ENCODE data around the gene OR5H2. TPM values are rescaled to one million over a fixed set of nuclear protein-coding genes. Genes with fewer than 3 reads are reported as not detected.

OR5H2 gene
- total RNA-seq, 4 donors from 2014 or later = not detected

DNA sequence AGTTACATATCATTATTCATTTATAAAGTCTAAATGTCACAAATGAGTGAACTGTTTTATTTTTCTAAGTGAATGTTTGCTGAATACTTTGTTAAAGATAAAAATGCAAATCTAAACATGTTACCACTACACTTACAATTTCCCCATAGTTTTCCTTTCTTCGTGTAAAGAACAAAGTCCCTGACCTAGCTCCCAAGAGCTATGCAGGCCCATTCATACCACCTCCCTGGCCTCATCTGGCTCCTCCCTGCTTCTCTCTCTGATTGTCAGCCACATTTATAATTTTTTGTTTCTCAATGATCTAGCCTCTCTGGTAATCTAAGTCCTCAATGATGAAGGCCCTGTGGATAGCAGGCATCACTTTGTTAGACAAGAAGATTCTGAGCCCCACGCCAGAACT, 40.4 kb downstream of the OR5H2 start:
- intact Hi-C loops (cut with DNase I) = no loop called here
- TF ChIP-seq, protein P1, sequence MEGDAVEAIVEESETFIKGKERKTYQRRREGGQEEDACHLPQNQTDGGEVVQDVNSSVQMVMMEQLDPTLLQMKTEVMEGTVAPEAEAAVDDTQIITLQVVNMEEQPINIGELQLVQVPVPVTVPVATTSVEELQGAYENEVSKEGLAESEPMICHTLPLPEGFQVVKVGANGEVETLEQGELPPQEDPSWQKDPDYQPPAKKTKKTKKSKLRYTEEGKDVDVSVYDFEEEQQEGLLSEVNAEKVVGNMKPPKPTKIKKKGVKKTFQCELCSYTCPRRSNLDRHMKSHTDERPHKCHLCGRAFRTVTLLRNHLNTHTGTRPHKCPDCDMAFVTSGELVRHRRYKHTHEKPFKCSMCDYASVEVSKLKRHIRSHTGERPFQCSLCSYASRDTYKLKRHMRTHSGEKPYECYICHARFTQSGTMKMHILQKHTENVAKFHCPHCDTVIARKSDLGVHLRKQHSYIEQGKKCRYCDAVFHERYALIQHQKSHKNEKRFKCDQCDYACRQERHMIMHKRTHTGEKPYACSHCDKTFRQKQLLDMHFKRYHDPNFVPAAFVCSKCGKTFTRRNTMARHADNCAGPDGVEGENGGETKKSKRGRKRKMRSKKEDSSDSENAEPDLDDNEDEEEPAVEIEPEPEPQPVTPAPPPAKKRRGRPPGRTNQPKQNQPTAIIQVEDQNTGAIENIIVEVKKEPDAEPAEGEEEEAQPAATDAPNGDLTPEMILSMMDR (IDR thresholded peaks at IDR 0.05) = no peak
- no peak for TF ChIP-seq POLR2A (IDR thresholded peaks at IDR 0.05)

DNA sequence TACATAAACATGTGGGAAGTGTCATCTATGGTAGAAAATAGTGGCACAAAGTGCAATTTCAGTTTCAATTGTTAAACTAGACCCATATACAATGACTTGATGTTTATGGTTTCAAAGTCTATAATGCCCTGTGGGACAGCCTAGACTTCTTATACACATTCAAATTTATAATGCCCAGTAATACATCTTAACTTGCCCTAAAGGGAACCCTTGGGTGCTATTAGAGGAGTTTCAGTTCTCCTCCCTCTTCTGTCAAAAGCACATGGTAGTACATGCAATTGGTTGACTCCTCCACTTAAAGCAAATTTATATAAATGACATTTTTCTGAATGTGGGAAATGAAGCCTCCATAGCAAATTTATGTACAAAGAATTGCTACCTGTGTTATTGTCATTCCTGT, 41.1 kb downstream of the OR5H2 start:
- H3K9me3 ChIP-seq = no peaks in the 10 kb centered on the region
- intact Hi-C loops (cut with DNase I) = no loop called here
- H3K4me1 ChIP-seq = no peaks in the 10 kb centered on the region
- H3K4me3 ChIP-seq = no peak overlapping the region
- no peak for DNase-seq
- H3K27ac ChIP-seq = no peak overlapping the region
- TF ChIP-seq, protein P1 (IDR thresholded peaks at IDR 0.05) = no peak
- no peak for TF ChIP-seq POLR2A (IDR thresholded peaks at IDR 0.05)
- no peaks in the 10 kb centered on the region for H3K36me3 ChIP-seq
- H3K27me3 ChIP-seq = no peaks in the 10 kb centered on the region

More for the DNA sequence above, 40.4 kb downstream of the OR5H2 start:
- Histone ChIP-seq H3K4me3 (no peak overlapping the region), H3K4me1 (no peaks in the 10 kb centered on the region), H3K36me3 (no peaks in the 10 kb centered on the region), H3K27ac (no peak overlapping the region), H3K27me3 (no peaks in the 10 kb centered on the region), H3K9me3 (no peaks in the 10 kb centered on the region)
- WGBS, 2 donors = 65 to 83% methylated on average over 2 of the region's 2 CpGs
- no peak for DNase-seq

DNA sequence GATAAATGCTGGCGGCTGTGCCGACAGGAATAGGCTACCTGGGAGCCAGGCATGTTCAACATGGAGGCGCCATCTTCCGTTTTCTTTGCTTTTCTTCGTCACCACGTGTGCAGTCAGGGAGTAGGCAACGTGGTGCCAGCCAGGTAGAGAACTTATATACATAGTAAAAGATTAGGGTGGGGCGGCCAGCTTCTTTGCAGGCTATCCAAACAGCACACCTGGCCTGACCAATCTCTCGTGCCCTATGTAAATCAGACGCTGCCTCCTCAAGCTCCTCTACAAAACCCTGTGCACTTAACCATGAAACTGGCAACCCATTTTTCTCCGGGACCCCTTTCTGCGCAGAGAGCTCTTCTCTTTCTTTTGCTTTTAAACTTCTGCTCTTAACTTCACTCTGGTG, 42.8 kb downstream of the OR5H2 start:
- Histone ChIP-seq H3K27ac (no peak overlapping the region), H3K4me3 (no peak overlapping the region), H3K27me3 (peaks cover 0 to 7% (median 0%) of the 10 kb centered on the region in 4 donors), H3K36me3 (no peaks in the 10 kb centered on the region), H3K4me1 (no peaks in the 10 kb centered on the region), H3K9me3 (no peaks in the 10 kb centered on the region)
- no peak for TF ChIP-seq POLR2A (IDR thresholded peaks at IDR 0.05)
- TF ChIP-seq, protein P1 (IDR thresholded peaks at IDR 0.05) = no peak
- DNase-seq = no peak
- intact Hi-C loops (cut with DNase I) = loop anchor here (5.0 kb wide), 1 partner anchor 283 kb away; no protein-coding TSS in a partner anchor
- WGBS, 2 donors = 67 to 72% methylated on average over 12 of the region's 12 CpGs

DNA sequence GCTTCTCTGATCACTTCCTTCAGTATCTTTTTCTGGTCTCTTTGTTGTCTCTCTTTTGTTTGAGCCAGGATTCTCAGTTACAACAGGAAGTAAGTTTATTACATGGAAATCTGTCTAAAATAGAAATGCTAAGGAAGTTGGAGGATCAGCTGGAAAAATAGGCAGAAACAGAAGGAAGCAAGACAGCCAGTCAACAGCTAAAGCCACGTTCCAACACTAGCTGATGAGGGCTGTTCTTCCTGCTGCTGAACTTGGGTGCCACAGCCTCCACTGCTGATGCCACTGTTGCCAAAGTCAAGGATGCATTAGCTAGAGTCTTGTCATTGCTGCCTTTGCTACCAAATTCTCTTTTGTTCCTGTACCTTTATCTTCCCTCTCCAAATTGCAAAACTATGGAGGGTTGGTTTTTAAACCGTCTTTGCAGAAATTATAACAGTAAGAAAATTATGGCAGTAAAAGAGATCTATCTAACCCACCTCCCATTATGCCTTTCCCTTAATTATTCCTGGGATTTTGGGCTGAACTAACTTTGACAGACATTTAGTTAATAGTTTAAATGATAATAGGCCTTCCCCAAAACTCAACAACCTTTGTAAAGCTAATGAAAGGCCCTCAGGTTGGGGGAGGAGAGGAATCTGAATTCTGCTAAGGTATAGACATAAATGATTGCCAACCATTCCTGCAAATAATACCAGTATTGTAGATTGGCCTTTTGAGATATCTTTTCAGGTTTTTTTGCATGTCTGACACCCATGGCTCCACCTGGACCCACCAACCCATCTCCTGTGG, 44.0 kb downstream of the OR5H2 start:
- no peaks in the 10 kb centered on the region for H3K4me1 ChIP-seq
- TF ChIP-seq, protein P1 (IDR thresholded peaks at IDR 0.05) = no peak
- no peak for TF ChIP-seq POLR2A (IDR thresholded peaks at IDR 0.05)
- peaks cover 0 to 7% (median 0%) of the 10 kb centered on the region in 4 donors for H3K27me3 ChIP-seq
- no peaks in the 10 kb centered on the region for H3K9me3 ChIP-seq
- 71 to 73% methylated on average over 2 of the region's 2 CpGs for WGBS, 2 donors
- no peaks in the 10 kb centered on the region for H3K36me3 ChIP-seq
- DNase-seq = no peak
- H3K27ac ChIP-seq = no peak overlapping the region
- H3K4me3 ChIP-seq = no peak overlapping the region
- intact Hi-C loops (cut with DNase I) = loop anchor here (5.0 kb wide), 1 partner anchor 284 kb away; no protein-coding TSS in a partner anchor

DNA sequence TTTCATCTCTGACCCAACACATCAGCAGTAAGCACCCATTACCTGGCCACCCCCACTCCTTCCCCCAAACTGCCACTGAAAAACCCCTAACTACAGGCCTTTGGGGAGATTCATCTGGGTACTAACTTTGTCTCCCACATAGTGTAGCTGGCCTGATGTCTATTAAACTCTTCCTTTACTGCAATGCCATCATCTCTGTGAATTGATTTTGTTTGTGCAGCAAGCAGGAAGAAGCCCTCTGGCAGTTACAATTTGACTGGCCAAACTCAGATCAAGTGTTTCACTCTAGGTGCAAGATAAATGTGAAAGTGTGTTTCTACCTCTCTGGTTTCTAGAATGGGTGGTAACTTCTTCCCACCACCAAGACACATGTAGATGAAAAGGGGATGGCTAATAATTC, 44.6 kb downstream of the OR5H2 start:
- no peaks in the 10 kb centered on the region for H3K9me3 ChIP-seq
- no peak overlapping the region for H3K27ac ChIP-seq
- H3K27me3 ChIP-seq = peaks cover 0 to 7% (median 0%) of the 10 kb centered on the region in 4 donors
- intact Hi-C loops (cut with DNase I) = loop anchor here (5.0 kb wide), 1 partner anchor 285 kb away; no protein-coding TSS in a partner anchor
- H3K4me3 ChIP-seq = no peak overlapping the region
- no peaks in the 10 kb centered on the region for H3K4me1 ChIP-seq
- DNase-seq = no peak
- no peaks in the 10 kb centered on the region for H3K36me3 ChIP-seq
- TF ChIP-seq, protein P1 (IDR thresholded peaks at IDR 0.05) = no peak
- no peak for TF ChIP-seq POLR2A (IDR thresholded peaks at IDR 0.05)

All from esophagus squamous epithelium (tissue), 5 donors.